Middle frontal gyrus (tissue), 1 donor: ENCODE data around the gene RTP5.
A peak's percentile ranks its signal among the peaks of the same experiment; 100 is the strongest.
"Not testable (repeated sequence)": the region's sequence is repeated elsewhere in the genome, so short reads cannot be mapped to it uniquely, and the experiment has no call there.

Source experiments
- DNase-seq: peaks from one replicate; pipeline ENCODE4 v3.0.0-alpha.2; 2015; ENCODE audit warnings: low spot score; ENCODE audit errors: extremely low spot score

RTP5 gene

DNA sequence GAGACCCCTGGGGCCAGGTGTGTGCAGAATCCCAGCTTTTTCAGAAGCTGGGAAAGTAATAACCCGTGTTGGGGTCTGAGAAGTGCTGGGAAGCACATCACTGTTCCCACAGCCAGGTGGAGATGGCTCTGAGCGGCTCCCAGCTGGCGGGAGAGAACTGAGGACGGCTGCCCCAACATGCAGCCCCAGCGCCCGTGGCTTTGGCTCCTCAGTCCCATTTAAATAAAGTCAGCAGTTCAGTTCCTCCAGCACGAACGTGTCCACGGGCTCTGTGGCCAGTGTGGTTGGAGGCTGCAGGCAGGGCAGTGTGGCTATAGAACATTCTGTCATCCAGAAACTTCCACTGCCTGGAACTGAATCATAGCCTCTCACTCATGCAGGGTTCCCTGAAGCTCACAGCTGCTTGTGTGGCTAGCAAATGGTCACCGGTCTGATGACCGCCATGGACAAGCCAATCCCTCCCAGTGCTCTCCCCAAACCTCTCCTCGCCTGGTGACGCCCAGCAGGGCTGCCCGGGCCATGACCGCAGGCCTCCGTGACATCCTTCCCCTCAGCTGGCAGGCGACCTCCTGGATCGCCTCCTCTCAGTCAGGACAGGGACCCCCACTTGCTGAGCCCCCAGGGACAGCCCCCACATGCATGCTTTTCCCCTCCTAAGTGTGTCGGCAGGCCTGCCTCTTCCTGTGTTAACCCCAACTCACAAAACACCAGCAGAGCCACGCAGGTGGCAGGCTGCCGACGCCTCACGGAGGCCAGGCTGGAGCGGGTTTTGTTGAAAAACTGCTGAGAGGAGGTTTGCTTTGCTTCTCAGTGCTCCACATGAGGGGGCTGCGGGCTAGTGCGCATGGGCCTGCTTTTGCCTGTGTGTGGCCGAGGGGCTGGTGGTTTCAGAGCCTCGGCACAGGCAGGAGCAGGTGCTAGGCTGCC, 1.3 kb downstream of the RTP5 start:
- DNase-seq = no peak

- no peak for DNase-seq
These were observed 2.2 kb downstream of the RTP5 start for GRCh38 chr2:241871538-241872312.

- no peak for DNase-seq
These were observed 2.7 kb downstream of the RTP5 start for GRCh38 chr2:241872313-241872642.

- no peak for DNase-seq
These were observed 3.7 kb downstream of the RTP5 start for GRCh38 chr2:241873081-241873802.

DNA sequence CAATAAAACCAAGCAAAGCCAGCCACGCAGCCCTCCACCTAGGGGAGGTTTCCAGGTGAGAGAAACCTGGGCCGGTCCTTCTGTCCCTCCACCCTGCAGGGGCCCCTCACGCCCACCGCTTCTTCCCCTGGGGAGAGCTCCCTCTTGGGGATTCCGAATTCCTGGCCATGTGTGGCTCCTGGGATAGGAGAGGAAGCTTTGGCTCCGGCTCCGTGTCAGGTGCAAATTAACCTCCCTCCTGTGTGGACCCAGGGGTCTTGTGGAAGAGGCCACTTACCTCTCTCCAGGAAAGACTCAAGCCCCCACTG, 4.2 kb downstream of the RTP5 start:
- no peak for DNase-seq

DNA sequence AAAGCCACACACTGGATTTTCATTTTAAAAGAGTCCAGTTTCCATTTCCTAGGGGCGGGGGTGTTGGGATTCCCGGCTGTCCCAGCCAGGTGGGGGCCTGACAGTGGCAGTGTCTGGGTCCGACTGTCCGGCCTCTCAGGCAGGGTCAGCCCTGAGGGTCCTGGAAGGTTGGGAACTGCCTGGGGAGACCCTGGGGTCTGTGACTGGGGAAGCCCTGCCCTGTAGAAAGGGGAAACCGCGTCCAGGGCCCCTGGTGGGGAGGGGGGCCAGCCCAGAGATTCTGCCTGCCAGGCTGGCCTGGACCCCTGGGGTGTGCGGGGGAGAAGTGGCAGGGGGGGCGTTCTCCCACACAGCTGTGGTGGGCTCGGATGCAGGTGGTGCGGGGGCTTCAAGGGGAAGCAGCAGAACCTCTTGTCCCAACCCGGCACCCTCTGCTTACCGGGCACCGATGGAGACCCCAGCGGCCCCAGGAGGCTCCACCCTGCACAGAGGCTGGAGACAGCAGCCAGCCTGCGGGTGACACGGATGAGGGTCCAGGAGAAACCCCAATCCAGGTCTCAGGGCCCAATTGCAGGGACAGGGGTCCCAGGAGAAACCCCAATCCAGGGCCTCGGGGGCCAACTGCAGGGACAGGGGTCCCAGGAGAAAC, 4.9 kb downstream of the RTP5 start:
- DNase-seq = no peak

DNA sequence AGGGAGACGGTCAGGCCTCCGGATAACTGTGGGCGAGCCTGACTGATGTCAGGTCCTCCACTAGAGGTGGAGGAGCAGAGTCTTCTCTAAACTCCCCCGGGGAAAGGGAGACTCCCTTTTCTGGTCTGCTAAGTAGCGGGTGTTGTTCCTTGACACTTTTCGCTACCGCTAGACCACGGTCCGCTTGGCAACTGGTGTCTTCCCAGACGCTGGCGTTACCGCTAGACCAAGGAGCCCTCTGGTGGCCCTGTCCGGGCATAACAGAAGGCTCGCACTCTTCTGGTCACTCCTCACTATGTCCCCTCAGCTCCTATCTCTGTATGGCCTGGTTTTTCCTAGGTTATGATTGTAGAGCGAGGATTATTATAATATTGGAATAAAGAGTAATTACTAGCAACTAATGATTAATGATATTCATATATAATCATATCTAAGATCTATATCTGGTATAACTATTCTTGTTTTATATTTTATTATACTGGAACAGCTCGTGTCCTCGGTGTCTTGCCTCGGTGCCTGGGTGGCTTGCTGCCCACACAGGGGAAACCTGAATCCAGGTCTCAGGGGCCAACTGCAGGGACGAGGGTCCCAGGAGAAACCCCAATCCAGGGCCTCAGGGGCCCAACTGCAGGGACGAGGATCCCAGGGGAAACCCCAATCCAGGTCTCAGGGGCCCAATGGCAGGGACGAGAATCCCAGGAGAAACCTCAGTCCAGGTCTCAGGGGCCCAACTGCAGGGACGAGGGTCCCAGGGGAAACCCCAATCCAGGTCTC, 6.4 kb downstream of the RTP5 start:
- DNase-seq = not testable (repeated sequence)

GRCh38 chr2:241876528-241877196, 7.1 kb downstream of the RTP5 start:
- DNase-seq = no peak

- no peak for DNase-seq
These were observed 7.7 kb downstream of the RTP5 start for GRCh38 chr2:241877197-241877685.

DNA sequence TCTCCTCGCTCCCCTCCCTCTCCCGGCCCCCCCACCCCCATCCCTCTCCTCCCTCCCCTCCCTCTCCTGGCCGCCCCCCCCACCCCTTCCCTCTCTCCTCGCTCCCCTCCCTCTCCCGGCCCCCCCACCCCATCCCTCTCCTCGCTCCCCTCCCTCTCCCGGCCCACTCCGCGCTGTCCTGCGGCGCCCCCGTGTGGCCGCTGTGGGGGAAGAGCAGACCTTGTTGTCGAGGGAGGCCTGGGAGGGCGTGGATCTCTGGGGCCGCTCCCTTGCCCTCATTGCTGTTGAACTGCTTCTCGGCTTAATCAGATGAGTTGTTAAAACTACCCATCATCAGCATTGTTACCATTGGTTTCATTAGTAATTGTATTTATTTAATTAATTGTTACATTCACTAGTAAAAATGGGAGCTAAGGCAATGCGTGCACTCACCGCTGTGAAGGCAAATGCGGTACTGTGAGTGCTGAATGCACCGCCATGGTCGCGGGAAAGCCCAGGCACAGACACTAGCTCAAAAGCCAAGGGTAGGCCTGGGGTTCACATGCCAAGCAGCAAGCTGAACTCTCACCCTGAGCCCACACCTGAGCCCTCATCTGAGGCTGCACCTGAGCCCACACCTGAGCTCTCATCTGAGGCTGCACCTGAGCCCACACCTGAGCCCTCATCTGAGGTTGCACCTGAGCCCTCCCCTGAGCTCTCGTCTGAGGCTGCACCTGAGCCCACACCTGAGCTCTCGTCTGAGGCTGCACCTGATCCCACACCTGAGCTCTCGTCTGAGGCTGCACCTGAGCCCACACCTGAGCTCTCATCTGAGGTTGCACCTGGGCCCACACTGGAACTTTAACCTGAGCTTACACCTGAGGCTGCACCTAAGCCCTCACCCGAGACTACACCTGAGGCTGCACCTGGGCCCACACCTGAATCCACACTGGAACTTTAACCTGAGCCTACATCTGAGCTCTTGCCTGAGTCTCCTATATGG, 8.8 kb downstream of the RTP5 start:
- DNase-seq = peak; percentile 46

DNA sequence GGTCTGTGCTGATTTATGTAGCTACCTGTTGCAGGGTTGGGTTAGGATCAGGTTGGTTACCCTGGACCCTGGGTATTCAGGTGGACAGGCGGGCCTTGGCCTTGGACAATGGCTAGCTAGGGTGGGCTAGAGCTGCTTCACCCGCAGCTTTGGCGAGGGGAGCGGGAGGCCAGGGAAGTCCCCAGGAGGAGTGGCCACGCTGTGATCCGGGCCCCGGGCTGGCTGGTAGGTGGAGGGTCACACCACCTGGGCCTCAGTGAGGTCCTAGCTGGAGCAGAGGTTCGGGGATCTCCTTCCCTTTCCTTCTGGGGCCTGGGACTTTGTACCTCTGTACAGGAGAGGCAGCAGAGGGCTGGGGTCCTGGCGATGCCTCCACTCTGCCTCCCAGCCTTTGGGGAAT, 9.8 kb downstream of the RTP5 start:
- no peak for DNase-seq

- DNase-seq = no peak
These were observed 11.0 kb downstream of the RTP5 start for GRCh38 chr2:241880311-241881073.

DNA sequence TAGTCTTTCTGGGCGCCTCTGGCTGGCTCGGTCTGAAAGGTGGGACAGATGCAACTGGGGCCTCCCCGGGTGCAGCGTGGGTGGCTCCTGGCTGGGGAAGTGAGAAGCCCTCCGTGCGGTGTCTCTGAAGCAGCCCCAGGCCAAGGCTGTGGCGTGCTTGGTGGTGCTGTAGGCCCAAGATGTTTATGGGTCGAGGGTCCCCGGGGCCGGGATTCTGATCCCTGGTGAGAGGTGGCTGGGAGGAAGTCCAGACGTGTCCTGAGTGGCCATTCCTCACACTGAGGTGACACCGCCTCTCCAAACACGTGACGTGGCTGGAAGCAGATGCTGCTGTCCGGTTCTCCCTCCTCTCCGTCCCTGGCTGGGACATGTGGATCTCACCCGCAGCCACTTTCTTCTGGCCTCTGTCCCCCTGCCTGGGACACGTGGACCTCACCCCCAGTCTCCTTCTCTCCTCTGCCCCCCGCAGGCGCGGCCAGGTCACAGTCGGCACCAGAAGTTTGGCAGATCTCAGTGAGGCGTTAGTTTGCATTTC, 12.6 kb downstream of the RTP5 start:
- DNase-seq = no peak

DNA sequence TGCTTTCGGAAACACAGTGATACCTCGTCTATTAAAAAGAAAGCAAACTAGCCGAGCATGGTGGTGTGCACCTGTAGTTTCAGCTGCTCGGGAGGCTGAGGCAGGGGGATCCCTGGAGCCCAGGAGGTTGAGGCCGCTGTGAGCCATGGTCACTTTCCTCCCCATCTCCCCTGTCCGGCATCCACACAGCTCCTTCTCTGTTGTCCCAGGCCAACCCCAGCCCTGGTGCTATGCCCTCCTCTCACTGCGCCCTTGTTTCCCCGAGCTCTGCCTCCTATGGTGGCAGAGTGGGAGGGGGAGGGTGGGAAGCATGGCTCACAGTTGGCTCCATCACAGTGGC, 15.4 kb downstream of the RTP5 start:
- no peak for DNase-seq

DNA sequence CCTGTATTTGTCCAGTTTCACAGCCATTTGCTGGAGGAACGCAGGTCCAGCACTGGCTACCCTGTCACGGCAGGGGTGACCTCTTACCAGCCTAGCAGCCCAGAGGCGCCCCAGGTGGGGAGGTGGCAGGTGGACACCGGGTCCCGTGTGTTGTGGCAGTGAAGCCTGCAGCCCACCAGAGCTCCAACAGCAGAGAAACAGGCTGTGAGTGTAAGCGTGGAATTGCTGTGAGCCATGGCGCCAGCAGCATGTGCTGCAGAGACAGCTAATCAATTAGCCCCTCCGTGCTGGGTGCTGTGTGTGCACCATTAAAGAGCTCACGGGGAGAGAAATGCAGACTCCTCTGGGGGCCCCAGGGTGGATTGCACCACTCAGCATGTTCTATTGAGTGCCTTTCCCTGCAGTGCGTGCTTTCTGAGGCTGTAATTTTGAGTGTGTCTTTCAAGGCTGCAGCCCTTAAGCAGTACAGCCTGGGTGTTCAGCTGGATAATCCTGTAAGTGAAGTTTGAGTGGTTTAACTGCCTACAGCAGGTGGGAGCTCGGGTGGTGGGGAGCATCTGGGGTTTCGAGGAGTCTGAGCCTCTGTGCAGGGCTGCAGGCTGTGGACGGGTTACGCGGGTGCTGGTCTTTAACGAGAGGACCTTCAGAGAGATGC, 15.9 kb downstream of the RTP5 start:
- no peak for DNase-seq

DNA sequence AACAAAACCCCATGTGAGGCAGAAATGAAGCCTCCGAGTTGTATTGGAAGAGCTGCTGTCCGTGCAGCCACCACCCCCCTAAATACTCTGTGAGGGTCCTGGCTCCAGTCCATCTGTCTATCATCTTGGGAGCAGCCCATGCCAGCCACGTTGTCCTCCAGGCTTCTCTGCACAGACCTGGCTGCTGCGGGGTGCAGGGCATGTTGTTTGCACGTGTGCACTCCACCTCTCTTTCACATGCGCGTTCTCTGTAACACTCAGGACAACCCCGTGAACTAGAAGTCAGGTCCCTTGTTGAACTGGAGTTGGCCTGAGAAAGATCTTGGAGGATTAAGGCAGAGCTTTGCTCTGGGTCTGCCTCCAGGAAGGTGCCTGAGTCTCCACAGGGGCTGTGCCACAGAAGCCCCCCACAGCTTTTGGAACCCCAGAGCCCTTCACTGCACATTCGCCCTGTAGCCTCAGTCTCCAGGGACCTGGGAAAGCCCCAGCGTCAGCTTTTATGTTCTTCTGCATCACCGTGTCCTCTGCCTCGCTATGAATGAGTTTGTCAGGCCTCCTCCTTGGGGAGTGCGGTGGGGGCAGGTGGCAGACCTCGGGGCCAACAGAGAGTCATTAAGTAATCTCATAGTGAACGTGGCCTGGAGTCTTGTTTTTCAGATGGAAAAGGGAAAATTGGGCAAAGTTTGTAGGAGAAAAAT, 16.6 kb downstream of the RTP5 start:
- DNase-seq = no peak
